IPS-18a (cell line): Measurements from ENCODE around the gene SORCS3.

Experiments
- H3K27ac ChIP-seq: one replicate; pipeline ENCODE4 v1.5.1; 2013; ENCODE audit warnings: low read length
- H3K27me3 ChIP-seq: one replicate; pipeline ENCODE4 v1.6.1; 2013; ENCODE audit warnings: mild to moderate bottlenecking, low read length; ENCODE audit not compliant: control insufficient read depth, insufficient read depth
- H3K36me3 ChIP-seq: one replicate; pipeline ENCODE4 v1.6.1; 2013; ENCODE audit warnings: low read depth, low read length; ENCODE audit not compliant: control insufficient read depth
- H3K4me1 ChIP-seq: one replicate; pipeline ENCODE4 v1.6.1; 2013; ENCODE audit warnings: low read depth, low read length; ENCODE audit not compliant: control insufficient read depth
- H3K4me3 ChIP-seq: one replicate; pipeline ENCODE4 v1.5.1; 2013; ENCODE audit warnings: low read length
- H3K9ac ChIP-seq: one replicate; pipeline ENCODE4 v1.6.1; 2013; ENCODE audit warnings: mild to moderate bottlenecking, low read length, moderate library complexity
- H3K9me3 ChIP-seq: one replicate; pipeline ENCODE4 v1.6.1; 2013; ENCODE audit warnings: low read depth, low read length; ENCODE audit not compliant: control insufficient read depth

The SORCS3 gene

DNA sequence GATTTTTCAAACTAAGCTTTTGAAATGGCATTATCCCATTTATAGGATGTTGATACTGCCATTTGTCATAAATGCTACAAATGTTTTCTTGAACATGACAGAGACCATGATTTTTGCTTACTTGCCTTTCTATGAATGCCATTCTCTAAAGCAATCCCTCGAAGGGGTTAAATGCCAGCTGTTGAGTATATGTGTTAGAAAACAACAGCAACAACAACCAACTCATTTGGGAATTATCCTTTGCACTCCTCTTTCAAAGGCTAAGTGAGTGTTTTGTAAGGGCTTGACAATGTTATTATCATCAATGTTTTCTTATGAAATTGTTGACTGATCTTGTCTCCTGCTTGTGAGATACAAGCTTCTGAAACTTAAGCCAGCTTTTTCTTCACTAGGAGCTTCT, 529.4 kb downstream of the SORCS3 start:
- Histone ChIP-seq H3K36me3 (no peaks in the 10 kb centered on the region), H3K4me3 (no peak overlapping the region), H3K9ac (no peak overlapping the region), H3K27ac (no peak overlapping the region), H3K27me3 (no peaks in the 10 kb centered on the region), H3K4me1 (peaks cover 5% of the 10 kb centered on the region), H3K9me3 (no peaks in the 10 kb centered on the region)

GRCh38 chr10:105171945-105172344, 530.9 kb downstream of the SORCS3 start:
- Histone ChIP-seq H3K9me3 (no peaks in the 10 kb centered on the region), H3K36me3 (no peaks in the 10 kb centered on the region), H3K9ac (no peak overlapping the region), H3K27ac (no peak overlapping the region), H3K27me3 (no peaks in the 10 kb centered on the region), H3K4me1 (peaks cover 5% of the 10 kb centered on the region), H3K4me3 (no peak overlapping the region)

- H3K4me1 ChIP-seq, result no peaks in the 10 kb centered on the region
- H3K27me3 ChIP-seq, result no peaks in the 10 kb centered on the region
- no peak overlapping the region for H3K27ac ChIP-seq
- no peaks in the 10 kb centered on the region for H3K9me3 ChIP-seq
- no peak overlapping the region for H3K4me3 ChIP-seq
- H3K9ac ChIP-seq, result no peak overlapping the region
- H3K36me3 ChIP-seq, result no peaks in the 10 kb centered on the region
These were observed 540.5 kb downstream of the SORCS3 start for GRCh38 chr10:105181626-105182025.

GRCh38 chr10:105183536-105183935, 542.4 kb downstream of the SORCS3 start:
- H3K4me3 ChIP-seq, result no peak overlapping the region
- no peaks in the 10 kb centered on the region for H3K9me3 ChIP-seq
- H3K27ac ChIP-seq, result no peak overlapping the region

GRCh38 chr10:105185161-105185560, 544.1 kb downstream of the SORCS3 start:
- H3K9me3 ChIP-seq, result no peaks in the 10 kb centered on the region
- no peaks in the 10 kb centered on the region for H3K36me3 ChIP-seq
- H3K4me1 ChIP-seq, result peaks cover 7% of the 10 kb centered on the region
- no peak overlapping the region for H3K27ac ChIP-seq
- no peaks in the 10 kb centered on the region for H3K27me3 ChIP-seq
- no peak overlapping the region for H3K4me3 ChIP-seq
- no peak overlapping the region for H3K9ac ChIP-seq

More at GRCh38 chr10:105183536-105183935, 542.4 kb downstream of the SORCS3 start:
- Histone ChIP-seq H3K27me3 (no peaks in the 10 kb centered on the region), H3K36me3 (no peaks in the 10 kb centered on the region), H3K9ac (no peak overlapping the region), H3K4me1 (no peaks in the 10 kb centered on the region)

GRCh38 chr10:105187243-105187642, 546.2 kb downstream of the SORCS3 start:
- Histone ChIP-seq H3K27me3 (no peaks in the 10 kb centered on the region), H3K4me1 (peaks cover 7% of the 10 kb centered on the region), H3K36me3 (no peaks in the 10 kb centered on the region), H3K9ac (no peak overlapping the region), H3K4me3 (no peak overlapping the region), H3K9me3 (no peaks in the 10 kb centered on the region), H3K27ac (no peak overlapping the region)

GRCh38 chr10:105188737-105189462, 547.8 kb downstream of the SORCS3 start:
- H3K36me3 ChIP-seq, result no peaks in the 10 kb centered on the region
- no peak overlapping the region for H3K4me3 ChIP-seq
- H3K9ac ChIP-seq, result no peak overlapping the region
- H3K4me1 ChIP-seq, result peaks cover 7% of the 10 kb centered on the region
- no peaks in the 10 kb centered on the region for H3K27me3 ChIP-seq
- no peak overlapping the region for H3K27ac ChIP-seq
- no peaks in the 10 kb centered on the region for H3K9me3 ChIP-seq

- Histone ChIP-seq H3K4me3 (no peak overlapping the region), H3K27me3 (no peaks in the 10 kb centered on the region), H3K9me3 (no peaks in the 10 kb centered on the region), H3K9ac (no peak overlapping the region), H3K27ac (no peak overlapping the region), H3K4me1 (peaks cover 7% of the 10 kb centered on the region), H3K36me3 (no peaks in the 10 kb centered on the region)
These were observed 548.3 kb downstream of the SORCS3 start for GRCh38 chr10:105189463-105189800.

DNA sequence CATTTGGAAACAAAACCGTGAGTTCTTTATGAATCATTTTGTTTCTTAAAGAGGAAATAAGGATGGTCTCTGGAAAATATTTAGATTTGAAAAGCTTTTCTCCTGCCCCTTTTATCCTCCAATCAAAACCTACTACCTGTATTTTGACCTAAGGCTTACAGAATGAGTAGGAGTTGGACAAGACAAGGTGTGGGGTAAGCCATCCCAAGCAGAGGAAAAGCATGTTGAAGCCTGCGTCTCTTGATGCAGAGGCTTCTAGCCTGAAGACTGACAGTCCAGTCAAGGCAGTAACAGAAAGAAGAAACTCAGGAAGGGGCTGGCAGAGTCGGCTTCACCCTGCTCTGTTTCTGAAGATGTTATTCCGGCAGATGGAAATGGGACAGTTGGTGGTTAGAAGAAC, 551.1 kb downstream of the SORCS3 start:
- no peak overlapping the region for H3K4me3 ChIP-seq
- H3K9me3 ChIP-seq, result no peaks in the 10 kb centered on the region
- H3K36me3 ChIP-seq, result no peaks in the 10 kb centered on the region
- no peak overlapping the region for H3K27ac ChIP-seq
- no peak overlapping the region for H3K9ac ChIP-seq
- H3K27me3 ChIP-seq, result no peaks in the 10 kb centered on the region
- peaks cover 7% of the 10 kb centered on the region for H3K4me1 ChIP-seq

DNA sequence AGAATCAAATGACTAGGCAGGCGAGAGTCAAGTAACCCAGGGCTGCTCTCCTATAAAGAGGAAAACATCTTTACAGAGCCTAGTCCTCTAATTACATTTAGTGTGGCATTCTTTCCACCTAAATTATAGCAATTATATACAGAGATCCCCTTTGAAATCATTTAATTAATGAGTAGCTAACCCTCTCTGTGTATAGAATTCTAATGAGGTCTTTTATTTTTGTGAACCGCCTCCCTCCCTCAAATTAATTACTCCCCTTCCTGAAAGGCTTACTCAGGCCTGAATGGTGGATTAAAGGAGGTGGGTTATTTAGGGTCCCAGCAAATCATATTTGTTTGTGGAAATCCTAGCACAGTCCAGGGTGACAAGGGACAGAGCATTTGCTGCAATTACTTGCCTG, 551.8 kb downstream of the SORCS3 start:
- Histone ChIP-seq H3K36me3 (no peaks in the 10 kb centered on the region), H3K27ac (no peak overlapping the region), H3K9me3 (no peaks in the 10 kb centered on the region), H3K4me3 (no peak overlapping the region), H3K27me3 (no peaks in the 10 kb centered on the region), H3K9ac (no peak overlapping the region), H3K4me1 (peaks cover 7% of the 10 kb centered on the region)

DNA sequence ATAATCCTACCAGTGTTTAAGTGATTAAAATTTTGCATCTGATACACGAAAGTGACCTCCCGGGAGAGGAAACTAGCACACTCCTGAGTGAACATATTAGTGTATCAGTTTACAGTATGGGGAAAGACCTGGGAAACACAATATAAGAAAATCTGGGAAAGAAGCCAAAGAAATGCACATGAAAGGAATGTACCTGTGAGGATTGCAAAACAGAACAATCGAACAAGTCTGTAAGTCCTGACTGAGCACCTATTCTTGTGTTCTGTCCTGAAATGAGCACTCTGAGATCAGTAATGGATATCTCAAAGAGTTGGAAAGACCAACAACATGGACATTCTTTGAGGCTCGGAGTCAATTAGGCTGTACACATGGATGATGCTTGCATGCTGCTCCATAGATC, 554.7 kb downstream of the SORCS3 start:
- Histone ChIP-seq H3K27me3 (no peaks in the 10 kb centered on the region), H3K9me3 (no peaks in the 10 kb centered on the region), H3K9ac (no peak overlapping the region), H3K4me3 (no peak overlapping the region), H3K4me1 (no peaks in the 10 kb centered on the region), H3K27ac (no peak overlapping the region), H3K36me3 (no peaks in the 10 kb centered on the region)

- Histone ChIP-seq H3K4me1 (no peaks in the 10 kb centered on the region), H3K36me3 (no peaks in the 10 kb centered on the region), H3K9me3 (no peaks in the 10 kb centered on the region), H3K27me3 (no peaks in the 10 kb centered on the region), H3K27ac (no peak overlapping the region), H3K4me3 (no peak overlapping the region), H3K9ac (no peak overlapping the region)
These were observed 556.7 kb downstream of the SORCS3 start for GRCh38 chr10:105197598-105198364.
